HG03378 (cell line): ENCODE data around the gene CECR2.
A peak's percentile ranks its signal among the peaks of the same experiment; 100 is the strongest.
"Not testable (repeated sequence)": the region's sequence is repeated elsewhere in the genome, so short reads cannot be mapped to it uniquely, and the experiment has no call there.

Experiments
- ATAC-seq: cut with Tn5 transposase; IDR thresholded peaks from one replicate; pipeline ENCODE4 v1.9.1; 2021; ENCODE audit warnings: mild to moderate bottlenecking, moderate library complexity; ENCODE audit not compliant: unreplicated experiment

The CECR2 gene

DNA sequence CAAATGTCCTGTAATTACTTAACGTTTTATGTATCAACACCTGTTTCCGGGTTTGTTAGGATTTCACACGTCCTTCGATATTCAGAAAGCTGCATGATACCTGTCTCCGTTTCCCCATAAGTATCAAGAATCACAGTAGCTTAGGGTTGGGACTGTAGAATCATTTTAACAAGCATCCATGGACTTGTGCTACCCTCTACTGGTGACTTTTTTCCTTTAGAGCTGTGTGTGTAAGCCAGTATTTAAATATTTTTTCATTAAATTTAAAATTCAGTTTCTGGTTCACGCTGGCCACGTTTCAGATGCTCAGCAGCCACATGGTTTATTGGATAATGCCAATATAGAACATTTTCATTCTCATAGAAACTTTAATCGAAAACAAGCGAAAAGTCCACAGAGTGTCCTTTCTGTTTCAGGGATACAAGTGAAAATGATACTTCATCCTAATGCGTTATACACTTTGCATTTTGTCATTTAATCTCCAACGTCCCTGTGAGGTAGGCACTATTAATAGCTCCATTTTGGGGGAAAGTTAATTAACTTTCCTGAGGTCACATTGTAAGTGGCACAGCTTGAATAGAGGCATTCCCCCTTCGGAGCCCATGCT lies 132.5 kb downstream of the CECR2 start:
- peak; percentile 58 for ATAC-seq

DNA sequence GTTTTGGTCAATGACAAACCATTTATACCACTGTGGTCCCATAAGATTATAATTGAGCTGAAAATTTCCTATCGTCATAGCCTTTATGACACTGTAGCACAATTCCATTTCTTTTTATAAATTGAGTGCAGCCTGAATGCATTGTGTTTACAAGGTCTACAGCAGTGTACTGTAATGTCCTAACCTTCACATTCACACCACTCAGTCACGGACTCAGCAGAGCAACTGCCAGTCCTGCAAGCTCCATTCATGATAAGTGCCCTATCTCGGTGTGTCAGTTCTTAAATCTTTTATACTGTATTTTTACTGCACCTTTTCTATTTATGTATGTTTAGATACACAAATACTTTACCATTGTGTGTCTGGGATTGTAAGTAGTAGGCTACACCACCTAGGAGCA lies 138.8 kb downstream of the CECR2 start:
- no peak for ATAC-seq

DNA sequence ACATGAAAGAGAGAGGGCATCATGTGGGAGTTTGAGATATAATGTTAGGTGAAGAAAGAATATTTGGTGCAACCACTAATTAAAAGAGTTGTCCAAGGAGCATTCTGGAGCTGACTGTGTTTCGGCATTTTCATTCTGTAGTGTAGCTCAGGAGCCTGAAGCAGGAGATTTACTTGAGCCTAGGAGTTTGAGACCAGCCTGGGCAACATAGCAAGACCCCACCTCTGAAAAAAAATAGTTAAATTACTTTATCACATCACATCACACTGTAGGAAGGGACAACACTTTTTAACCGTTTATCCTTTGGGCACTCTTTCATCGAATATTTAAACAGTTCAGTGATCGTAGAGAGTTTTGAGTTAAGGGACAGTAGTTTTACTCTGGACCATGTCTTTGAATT lies 143.7 kb downstream of the CECR2 start:
- no peak for ATAC-seq

DNA sequence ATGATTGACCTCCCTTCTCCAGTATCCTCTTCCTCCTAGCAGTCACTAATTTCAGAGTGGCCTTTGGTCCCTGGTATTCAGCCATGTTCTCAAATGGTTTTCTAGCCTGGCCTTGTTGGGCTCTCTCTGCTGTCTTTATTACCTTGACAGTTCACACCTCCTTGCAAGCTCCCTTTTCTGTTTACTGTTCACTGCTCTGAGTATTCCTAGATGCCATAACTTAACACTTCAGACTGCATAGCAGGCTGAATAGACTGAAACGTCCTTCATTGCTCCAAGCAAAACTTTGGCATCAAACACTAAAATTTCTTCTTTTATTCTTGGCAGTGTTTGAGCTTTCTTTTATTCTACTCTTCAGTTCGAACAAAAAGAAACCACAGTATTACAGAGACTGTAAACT lies 144.4 kb downstream of the CECR2 start:
- no peak for ATAC-seq

DNA sequence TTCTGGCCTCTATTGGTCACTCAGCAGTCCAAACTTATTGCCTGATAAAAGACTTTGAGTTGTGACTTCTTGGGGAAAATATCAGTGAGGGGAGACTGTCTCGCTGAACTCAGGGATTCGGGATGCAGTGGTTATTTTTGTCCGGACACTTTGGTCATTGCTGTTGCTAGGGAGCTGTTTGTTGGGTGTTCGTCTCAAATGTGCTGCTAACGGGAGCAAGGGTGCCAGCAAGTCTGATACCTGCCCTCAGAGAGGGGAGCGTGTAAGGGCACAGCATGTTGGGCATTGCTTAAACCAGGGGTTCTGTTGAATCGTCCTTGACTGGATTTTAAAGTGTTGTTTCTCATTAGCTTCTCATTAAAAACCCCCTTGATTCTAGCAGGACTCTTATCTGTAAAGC lies 144.8 kb downstream of the CECR2 start:
- no peak for ATAC-seq

DNA sequence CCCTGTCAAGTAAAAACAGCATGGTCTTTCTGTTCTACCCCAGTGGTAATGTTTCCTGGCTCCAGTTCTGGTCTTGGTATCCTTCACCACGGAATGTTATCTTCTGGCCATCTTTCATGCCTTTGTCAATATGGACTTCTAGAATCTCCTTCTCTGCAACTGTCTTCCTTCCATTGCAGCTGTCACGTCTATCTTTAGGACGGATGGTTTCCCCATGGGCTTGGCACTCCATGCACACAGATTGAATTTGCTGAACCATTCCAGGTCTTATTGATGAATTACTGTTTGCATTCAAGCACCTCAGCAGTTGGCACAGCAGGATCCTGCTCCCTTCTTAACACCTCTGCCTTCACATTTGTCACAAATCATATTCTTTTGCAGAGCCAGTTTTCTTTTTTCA lies 149.1 kb downstream of the CECR2 start:
- ATAC-seq, result no peak

DNA sequence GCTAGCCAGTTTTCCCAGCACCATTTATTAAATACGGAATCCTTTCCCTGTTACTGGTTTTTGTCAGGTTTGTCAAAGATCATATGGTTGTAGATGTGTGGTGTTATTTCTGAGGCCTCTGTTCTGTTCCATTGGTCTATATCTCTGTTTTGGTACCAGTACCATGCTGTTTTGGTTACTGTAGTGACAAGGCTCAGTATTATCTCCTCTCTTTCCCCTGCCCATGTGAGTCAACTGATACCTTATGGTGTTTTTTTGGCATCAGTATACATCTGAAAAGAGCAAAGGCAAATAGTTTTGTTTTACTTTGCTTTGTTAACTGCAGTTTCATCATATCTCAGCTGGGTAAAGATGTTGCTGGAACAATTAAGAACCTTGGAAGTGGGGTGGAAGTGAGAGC lies 152.7 kb downstream of the CECR2 start:
- not testable (repeated sequence) for ATAC-seq

DNA sequence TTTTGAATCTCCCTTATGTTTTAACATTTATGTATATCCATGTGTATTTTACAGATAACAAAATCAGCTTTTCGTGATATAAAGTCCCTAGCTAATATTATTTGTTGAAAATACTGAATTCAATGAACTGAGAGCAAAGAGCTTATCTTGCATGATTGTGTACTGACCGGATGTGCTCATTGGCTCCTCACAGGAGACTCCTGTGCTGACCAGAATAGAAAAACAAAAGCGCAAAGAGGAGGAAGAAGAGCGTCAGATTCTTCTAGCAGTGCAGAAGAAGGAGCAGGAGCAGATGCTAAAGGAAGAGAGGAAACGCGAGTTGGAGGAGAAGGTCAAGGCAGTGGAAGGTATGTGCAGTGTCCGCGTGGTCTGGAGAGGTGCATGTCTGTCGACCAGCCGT lies 154.7 kb downstream of the CECR2 start:
- ATAC-seq, result no peak

DNA sequence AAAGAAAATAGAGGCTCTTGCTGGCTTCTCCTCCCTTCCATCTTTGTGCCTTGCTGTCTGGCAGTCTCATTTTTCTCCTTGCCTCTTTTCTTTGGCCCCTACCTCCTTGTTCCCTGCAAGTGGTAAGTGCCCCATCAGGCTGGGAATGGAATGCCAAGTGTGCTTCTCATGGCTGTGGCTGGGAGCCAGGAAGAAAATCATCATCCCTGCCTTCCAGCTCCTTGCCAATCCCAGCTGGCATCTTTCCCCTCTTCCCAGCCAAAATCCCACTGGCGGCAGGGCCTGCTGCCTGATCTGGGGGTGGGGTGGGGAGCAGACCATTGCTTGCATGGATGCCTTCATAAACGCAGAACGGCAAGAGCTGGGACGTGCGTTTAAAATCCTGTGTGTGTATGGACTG lies 167.0 kb downstream of the CECR2 start:
- no peak for ATAC-seq

DNA sequence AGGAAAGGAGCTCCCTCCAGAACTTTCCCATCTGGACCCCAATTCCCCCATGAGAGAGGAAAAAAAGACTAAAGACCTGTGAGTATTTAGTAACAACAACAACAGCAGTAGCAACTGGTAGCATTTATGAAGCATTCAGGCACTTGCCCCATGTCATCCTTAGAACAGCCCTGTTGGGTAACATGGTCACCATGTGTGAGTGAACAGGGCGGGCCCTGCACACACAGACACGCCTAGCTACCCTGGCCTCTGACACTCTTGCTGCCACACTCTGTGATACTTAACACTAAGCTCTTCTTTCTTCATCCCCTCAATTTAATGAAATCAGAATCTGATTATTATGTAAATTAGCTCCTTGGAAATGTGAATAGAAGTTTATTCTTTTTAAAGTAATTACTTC lies 167.9 kb downstream of the CECR2 start:
- no peak for ATAC-seq

DNA sequence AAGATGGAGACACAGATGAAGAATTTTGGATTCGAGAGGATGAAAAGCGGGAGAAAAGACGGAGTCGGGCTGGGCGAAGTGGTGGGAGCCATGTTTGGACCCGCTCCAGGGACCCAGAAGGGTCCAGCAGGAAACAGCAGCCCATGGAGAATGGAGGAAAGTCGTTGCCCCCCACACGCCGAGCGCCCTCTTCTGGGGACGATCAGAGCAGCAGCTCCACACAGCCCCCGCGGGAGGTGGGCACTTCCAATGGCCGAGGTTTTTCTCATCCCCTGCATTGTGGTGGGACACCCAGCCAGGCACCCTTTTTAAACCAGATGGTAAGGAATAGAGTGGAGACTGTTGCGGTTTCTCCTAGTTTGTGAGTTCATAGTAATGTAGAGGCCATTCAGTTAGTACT lies 171.2 kb downstream of the CECR2 start:
- no peak for ATAC-seq

DNA sequence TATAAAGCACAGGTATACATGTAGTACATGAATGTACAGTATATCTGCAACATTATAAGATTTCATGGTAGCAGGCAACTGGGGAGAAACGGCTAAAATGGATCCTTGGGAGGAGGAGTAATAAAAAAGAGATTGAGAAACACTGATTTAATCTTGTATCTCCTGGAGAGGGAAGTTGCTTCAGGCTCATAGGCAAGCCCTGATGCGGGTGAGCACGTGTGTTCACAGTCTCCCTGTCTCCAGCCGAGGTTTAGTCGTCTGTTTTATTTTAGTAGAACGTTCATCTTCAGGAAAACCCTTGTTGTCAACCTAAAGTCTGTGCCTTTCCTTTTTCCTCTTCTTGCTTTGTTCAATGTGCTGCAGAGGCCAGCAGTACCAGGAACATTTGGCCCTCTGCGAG lies 172.2 kb downstream of the CECR2 start:
- ATAC-seq, result no peak

DNA sequence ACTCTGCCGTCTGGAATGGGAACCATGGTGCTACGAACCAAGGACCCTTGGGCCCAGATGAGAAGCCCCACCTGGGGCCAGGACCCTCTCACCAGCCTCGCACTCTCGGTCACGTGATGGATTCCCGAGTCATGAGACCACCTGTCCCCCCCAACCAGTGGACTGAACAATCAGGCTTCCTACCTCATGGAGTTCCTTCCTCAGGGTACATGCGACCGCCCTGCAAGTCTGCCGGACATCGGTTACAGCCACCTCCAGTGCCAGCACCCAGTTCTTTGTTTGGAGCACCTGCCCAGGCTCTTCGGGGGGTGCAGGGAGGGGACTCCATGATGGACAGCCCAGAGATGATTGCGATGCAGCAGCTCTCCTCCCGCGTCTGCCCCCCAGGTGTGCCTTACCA lies 173.2 kb downstream of the CECR2 start:
- no peak for ATAC-seq

DNA sequence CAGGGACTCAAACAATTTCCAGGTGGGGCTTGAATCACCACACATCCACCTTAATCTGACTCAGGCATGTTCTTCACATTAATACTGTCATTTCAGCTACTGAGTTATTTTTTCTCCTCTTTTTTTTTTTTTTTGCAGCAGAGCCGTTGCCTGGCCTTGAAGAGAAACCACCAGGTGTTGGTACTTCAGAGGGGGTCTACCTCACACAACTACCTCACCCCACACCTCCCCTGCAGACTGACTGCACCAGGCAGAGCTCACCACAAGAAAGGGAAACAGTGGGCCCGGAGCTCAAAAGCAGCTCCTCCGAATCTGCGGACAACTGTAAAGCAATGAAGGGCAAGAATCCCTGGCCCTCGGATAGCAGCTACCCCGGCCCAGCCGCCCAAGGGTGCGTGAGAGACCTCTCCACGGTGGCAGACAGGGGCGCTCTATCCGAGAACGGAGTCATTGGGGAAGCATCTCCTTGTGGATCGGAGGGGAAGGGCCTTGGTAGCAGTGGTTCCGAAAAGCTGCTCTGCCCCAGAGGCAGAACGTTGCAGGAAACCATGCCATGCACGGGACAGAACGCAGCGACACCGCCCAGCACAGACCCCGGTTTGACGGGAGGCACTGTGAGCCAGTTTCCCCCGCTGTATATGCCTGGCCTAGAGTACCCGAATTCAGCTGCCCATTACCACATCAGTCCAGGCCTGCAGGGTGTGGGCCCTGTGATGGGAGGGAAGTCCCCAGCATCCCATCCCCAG lies 178.9 kb downstream of the CECR2 start:
- ATAC-seq, result no peak

DNA sequence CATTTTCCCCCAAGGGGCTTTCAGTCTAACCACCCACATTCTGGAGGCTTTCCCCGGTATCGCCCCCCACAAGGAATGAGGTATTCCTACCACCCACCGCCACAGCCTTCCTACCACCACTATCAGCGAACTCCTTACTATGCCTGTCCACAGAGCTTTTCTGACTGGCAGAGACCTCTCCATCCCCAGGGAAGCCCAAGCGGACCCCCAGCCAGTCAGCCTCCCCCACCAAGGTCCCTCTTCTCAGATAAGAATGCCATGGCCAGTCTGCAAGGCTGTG lies 179.4 kb downstream of the CECR2 start:
- no peak for ATAC-seq

DNA sequence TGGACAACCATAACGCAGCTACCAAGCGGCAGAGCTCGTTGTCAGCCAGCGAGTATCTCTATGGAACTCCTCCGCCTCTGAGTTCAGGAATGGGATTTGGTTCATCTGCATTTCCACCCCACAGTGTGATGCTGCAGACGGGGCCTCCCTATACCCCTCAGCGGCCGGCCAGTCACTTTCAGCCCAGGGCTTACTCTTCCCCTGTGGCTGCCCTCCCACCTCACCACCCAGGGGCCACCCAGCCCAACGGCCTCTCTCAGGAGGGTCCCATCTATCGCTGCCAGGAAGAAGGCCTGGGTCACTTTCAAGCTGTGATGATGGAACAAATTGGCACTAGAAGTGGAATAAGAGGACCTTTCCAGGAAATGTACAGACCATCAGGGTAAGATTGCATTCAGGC lies 179.9 kb downstream of the CECR2 start:
- ATAC-seq, result no peak

DNA sequence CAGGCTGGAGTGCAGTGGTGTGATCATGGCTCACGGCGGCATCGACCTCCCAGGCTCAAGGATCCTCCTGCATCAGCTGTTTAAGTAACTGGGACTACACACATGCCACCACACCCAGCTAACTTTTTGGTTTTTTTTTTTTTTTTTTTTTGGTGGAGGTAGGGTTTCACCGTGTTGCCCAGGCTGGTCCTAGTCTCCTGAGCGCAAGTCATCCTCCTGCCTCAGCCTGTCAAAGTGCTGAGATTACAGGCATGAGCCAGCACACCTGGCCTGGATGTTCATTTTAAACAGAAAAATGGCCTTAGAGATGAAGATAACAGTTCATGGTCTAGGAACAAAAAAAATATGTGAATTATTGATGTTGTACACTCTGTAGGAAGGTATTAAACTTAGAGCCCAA lies 180.4 kb downstream of the CECR2 start:
- ATAC-seq, result no peak

DNA sequence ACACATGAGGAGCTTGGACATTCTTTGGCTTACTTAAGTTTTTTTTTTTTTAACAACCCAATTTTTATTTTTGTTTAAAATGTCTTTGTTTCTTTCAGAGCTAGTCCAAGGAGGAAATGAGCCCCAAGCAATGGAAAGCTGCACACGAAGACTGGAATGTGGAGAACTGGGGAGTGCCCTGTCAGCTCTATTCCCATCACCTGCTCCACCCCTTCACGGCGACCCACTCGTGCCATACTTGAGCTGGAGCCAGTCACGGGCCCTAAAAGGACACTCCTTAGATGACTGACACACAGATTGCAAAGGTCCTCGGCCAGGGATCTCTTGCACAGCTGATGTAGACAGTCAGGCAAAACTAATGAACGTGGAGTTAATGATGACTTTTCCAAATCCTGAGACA lies 183.5 kb downstream of the CECR2 start:
- no peak for ATAC-seq

DNA sequence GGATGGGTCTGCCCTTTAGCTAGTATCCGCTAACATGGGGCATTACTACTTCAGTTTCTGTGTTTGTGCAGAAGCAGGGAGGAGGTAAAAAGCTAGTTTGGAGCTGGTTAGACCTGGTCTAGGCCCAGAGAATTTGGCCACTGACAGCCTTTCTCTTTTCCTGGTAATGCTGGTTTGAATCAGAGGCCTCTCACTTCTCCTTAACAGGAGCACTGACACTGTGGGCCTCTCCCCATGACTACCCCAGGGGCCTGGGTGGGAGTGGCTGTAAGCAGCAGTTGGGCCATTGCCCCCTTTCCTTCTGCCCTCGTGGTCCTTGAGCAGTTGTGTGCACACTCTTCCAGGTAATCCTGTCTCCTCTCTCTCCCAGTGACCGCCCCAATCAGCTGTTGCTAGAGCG lies 185.6 kb downstream of the CECR2 start:
- no peak for ATAC-seq

DNA sequence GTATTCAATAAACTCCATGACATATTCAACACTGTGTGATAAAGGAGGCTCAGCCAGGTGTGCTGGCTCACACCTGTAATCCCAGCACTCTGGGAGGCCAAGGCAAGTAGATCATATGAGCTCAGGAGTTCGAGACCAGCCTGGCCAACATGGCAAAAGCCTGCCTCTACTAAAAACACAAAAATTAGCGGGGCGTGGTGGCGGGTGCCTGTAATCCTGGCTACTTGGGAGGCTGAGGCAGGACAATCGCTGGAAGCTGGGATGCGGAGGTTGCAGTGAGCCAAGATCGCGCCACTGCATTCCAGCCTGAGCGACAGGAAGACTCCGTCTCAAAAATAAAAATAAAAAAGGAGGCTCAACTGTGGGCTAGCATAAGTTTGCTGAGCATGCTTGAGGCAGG lies 189.9 kb downstream of the CECR2 start:
- ATAC-seq, result no peak

DNA sequence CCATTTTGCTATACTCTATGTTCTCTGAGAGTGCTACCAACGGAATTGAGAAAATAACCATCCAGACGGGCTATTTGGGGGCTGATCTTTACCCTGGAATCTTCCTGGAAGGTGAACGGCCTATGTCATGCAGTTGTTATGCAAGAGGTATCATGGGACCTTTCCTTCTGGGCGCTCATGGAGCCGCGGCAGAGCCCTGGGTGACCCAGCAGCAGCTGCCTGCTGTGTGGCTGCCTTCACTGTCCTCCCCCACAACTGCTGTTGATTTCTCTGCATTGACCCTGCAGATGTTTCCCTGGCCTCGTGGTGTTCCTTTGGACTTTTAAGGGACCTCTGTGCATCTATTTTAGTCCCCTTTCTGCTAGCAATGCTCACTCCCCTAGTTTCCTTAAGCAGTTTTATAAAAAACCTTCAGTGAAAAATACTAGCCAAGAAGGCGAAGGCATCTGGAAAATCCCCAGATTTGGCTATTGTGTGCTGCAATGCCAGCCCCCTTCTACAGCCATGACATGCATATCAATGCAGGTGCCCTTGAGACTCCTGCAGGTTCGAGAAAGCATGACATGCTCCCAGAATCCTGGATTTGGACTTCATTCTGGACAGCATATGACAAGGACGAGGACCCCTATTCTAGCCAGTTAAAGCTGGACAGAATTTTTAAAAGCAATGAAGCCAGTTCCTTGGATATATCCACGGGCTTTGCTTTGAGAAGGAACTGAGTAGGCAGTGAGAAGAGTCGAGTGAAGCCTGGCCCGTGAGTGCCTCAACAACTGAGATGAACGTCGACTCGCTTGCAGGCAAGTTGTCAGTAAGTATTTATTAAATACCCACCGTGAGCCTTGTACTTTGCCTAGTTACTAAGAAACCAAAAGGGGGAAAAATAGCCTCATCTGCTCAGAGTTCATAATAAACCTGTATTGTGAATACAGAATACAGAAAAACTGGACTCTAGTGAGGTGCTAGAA lies 193.9 kb downstream of the CECR2 start, which contains the start of gene SLC25A18:
Gene SLC25A18, plus strand, starts transcription at position 593 of the 965 bp plus-strand sequence. CDS start 16,447 bp downstream, outside the sequence.
- ATAC-seq, result no peak

DNA sequence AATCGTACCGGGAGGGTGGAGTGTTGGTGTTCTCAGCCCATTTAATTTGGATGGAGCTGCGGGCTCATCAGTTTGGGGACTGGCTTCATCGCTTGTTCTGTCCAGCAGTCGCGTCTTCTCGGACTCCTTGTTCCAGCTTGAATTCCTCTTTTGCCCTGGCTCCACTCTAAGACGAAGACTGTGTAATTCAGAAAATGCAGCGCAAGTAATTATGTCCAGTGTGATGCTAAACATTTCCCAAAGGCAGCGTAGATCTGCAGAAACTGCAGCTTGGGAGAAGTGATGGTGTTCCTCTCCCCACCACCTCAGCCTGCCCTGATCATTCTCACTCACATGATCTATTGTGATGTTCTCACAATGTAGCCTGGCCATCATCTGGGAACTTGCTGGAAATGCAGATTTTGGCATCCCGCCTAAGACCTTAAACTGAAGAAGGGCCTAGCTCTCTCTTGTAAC lies 194.7 kb downstream of the CECR2 start:
- ATAC-seq, result no peak
